HG03025 (cell line): Measurements from ENCODE around the gene RAB5B.
A peak's percentile ranks its signal among the peaks of the same experiment; 100 is the strongest.
"Not testable (repeated sequence)": the region's sequence is repeated elsewhere in the genome, so short reads cannot be mapped to it uniquely, and the experiment has no call there.

Source experiments
- ATAC-seq: cut with Tn5 transposase; IDR thresholded peaks from one replicate; pipeline ENCODE4 v1.9.1; 2021; ENCODE audit warnings: mild to moderate bottlenecking, moderate library complexity; ENCODE audit not compliant: unreplicated experiment, low FRiP score

Gene RAB5B

GRCh38 chr12:56011509-56012090, 37.7 kb downstream of the RAB5B start:
- ATAC-seq = no peak

DNA sequence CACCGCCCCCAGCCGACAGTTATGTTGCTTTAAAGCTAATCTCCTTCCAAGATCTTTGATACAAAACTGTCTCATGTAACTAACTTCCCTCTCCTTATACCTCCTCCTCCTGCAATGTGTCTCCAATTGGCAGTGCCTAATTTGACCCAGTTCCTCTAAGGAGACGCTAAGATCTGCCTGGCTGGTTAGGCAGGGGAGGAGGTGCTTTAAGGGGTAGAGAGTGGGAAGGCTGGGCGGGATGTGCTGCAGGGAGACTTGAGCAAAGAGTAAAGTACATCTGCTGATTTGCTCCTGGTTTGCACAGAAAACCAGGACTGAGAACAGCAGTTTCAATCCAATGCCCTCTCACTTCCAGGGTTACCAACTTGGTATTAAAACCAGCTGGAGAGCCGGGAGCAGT, 39.6 kb downstream of the RAB5B start:
- no peak for ATAC-seq

- no peak for ATAC-seq
Observed at GRCh38 chr12:56014205-56014604, 40.3 kb downstream of the RAB5B start.

- no peak for ATAC-seq
Observed at GRCh38 chr12:56017181-56017580, 43.3 kb downstream of the RAB5B start.

DNA sequence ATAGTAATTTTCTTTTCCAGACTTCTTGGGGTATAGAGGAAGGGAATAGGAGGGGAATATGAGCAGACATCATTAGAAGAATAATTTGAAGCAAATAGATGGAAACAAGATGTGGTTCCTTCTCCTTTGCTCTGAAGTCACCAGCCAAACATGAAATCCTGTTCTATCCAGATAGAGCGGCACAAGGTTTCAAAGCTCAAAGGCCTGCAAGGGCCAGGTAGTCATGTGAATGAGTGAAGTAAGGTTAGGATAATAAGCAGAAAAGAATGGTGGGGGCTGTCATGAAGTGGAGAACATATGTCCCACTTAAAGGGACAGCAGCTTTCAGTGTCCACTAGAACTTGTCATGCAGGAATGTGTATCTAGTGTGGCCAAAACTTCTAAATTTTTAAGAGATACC, 44.5 kb downstream of the RAB5B start:
- ATAC-seq = no peak

- no peak for ATAC-seq
Observed at GRCh38 chr12:56020423-56021184, 46.7 kb downstream of the RAB5B start, which contains the start of gene IKZF4. IKZF4 (plus strand) TSS chr12:56021043; CDS start chr12:56021494, 451 bp downstream.

DNA sequence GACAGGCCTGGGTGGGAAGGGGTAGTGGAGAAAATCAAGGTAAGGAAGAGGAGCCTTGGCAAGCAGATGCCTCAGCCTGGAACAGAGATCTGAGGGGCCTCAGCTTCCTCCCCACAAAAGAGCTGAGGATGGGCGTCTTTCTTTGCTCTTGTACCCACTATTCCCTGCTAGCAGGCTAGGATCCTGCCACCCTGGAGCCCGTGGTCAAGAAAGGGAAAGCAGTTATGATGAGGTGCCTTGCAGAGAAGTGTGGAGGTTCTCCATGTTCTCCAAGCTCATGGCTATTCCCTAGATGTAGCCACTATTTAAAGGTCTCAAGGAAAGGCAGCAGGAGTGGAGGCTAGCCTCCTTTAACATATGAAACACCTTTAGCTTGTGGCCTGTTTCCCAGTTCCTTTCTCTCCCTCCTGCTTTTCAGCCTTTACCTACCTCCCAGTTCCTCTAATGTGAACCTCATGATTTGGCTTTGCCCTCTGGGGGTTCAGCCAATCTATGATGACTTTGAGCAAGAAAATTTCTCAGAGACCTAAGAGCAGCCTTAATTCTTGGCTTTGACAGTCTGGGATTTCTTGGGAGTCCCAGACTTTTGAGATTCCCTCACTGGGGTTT, 48.1 kb downstream of the RAB5B start:
- ATAC-seq = no peak

DNA sequence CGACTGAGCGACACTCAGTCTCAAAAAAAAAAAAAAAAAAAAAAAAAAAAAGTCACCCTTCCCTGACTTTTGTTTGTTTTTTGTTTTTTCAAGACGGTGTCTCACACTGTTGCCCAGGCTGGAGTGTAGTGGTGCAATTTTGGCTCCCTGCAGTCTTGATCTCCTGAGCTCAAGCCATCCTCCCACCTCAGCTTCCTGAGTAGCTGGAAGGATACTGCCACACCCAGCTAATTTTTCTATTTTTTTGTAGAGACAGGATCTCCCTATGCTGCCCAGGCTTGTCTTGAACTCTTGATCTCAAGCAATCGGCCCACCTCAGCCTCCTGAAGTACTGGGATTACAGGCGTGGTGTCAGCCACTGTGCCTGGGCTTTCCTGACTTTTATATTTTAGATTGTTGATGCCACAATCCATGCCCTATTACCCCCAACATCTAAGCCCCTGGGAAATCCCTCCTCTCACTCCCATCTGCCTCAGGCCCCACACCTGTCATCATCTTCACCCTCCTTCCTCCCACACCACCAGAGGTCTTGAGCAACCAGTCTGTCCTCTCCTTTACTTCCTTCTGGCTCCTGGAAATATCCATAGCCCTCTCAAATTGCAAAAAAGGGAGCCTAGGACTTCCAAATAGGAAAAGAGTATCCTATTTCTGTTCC, 54.8 kb downstream of the RAB5B start:
- ATAC-seq = no peak

GRCh38 chr12:56029166-56029519, 55.3 kb downstream of the RAB5B start:
- ATAC-seq = no peak

DNA sequence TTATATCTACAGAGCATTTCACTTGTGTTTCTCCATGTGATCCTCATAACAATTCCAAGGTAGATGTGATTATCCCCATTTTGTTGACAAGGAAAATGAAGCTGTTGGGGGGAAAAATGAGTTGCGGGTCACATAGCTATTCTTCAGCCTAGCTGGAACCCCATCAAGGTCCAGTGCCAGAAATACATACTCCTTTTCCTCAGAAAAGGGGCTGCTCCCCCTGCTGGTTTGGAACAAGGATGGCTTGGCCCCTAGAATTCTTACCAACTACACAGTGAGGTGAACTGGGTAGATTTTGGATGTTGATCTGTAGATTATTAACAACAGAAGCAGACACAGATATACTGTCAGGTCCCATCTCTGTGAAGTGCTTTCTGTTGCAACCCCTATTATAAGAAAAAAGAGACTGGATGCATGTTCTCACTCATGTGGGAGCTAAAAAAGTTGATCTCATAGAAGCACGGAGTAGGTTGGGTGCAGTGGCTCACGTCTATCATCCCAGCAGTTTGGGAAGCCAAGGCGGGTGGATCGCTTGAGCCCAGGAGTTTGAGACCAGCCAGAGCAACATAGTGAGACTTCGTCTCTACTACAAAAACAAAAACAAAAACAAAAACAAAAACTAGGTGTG, 55.9 kb downstream of the RAB5B start:
- ATAC-seq = no peak

DNA sequence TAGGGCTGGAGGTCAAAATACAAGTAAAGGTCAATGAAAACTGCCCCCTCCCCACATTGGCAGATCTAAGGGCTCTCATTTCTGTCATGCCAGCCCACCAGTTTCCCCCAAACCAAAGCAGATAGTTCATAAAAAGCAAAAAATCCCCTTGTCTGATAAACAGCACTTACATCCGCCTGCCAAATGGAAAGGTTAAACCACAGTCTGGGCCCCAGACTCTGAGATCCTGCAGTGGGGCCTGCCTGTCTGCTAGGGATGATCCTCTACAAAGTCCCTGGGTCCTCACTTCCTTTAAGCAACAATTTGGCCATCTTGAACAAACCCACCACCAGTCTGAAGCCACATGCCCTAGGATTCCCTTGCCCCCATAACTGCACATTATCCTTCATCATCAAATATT, 58.1 kb downstream of the RAB5B start:
- no peak for ATAC-seq

- no peak for ATAC-seq
Observed at GRCh38 chr12:56034586-56035332, 60.9 kb downstream of the RAB5B start.

DNA sequence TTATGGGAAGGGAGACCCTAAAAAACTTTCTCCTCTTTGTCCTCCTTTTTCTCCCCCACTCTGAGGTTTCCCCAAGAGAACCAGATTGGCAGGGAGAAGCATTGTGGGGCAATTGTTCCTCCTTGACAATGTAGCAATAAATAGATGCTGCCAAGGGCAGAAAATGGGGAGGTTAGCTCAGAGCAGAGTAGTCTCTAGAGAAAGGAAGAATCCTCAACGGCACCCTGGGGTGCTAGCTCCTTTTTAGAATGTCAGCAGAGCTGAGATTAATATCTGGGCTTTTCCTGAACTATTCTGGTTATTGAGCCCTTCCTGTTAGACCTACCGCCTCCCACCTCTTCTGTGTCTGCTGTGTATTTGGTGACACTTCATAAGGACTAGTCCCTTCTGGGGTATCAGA, 63.3 kb downstream of the RAB5B start:
- ATAC-seq = no peak

GRCh38 chr12:56038022-56038655, 64.3 kb downstream of the RAB5B start:
- ATAC-seq = no peak

DNA sequence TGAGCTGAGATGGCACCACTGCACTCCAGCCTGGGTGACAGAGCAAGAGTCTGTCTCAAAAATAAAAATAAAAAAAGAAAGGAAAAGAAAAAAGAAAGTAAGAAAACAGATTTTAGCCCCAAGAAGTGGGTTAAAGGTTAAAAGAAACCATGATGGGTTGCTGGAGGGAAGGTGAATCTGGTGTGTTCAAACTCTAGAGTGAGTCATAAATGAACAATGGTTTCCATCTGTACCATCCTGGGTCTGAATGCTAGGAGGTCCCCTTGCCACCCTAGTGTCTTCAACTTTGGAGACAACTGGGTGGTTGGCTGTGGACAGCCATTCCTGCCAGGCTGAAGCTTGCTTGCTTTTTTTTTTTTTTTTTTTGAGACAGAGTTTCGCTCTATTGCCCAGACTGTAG, 66.3 kb downstream of the RAB5B start:
- no peak for ATAC-seq

DNA sequence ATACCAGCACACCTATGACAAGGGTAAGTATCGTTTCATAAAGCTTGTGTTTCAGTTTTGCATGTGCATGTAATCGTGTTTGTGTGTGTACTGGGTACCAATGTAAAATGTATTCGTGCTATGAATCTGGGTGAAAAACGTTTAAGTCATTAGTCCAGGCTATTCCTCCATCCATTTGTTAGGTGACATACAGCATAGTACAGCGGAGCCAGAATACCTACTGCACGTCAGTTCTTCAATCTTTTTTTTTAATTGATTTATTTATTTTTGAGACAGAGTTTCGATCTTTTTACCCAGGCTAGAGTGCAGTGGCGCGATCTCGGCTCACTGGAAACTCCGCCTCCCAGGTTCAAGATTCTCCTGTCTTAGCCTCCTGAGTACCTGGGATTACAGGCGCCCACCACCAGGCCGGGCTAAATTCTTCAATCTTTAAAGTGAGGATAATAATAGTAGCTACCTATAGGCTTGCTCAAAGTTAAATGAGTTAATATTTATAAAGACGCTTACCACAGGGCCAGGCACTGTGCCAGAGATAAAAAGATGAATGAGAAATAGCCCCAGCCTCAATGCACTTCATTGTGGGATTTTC, 67.2 kb downstream of the RAB5B start:
- no peak for ATAC-seq

DNA sequence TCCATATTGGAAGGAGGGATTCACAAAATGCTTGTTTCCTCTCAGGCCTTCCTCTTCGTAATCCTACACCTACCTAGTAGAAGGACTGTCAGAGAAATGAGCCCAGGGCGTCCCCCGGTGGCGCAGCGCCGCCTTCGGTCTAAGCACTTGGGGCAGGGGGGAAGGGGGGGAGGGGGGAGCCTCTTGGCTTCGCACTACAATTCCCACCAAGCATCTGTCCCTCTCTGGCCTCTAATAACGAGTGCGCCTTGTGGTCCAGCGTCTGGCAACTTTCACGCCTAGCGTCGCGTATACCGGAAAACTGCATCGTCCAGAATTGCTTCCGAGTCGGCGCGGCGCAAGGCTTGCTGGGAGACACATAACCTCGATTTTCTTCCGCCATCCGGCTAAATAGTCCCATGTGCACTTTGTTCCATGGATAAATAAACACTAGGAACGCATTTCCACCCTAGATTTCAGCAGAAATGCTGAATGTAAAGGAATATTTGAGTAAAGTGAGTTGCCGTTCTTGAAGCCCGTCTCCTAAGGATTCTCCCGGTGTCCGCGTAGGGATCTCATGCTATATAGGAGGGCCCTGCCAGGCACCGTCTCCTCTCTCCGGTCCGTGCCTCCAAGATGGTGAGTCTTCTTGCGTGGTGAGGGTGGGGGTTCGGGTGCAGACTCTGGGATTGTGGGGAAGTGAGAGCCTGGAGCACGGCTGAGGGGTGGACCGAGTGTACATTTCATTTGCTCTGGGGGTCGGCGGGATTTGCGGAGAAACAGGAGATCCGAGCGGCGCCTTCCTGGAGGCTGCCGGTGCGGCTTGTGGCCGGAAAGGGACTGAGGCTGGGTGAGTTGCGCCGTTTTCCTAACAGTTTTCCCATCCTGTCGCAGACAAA, 67.9 kb downstream of the RAB5B start, which contains the start of gene RPS26:
Gene RPS26, plus strand, starts transcription at position 367 of the 878 bp plus-strand sequence. Its CDS starts 249 bp downstream, at position 616.
- peak; percentile 85 for ATAC-seq

DNA sequence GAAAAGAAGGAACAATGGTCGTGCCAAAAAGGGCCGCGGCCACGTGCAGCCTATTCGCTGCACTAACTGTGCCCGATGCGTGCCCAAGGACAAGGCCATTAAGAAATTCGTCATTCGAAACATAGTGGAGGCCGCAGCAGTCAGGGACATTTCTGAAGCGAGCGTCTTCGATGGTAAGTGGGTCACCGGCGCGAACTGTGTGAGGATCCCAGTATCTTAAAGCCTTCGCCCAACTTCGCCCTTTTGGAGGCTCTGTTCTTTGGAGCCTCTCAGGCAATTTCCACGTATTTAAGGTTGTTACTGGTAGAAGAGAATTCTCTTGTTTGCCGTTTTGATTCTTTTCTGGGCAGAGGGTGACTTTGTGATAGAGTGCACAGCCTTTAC, 68.5 kb downstream of the RAB5B start:
- ATAC-seq = not testable (repeated sequence)
